Endothelial cell of umbilical vein (primary cell): ENCODE data around the gene FAM229A. TPM values are rescaled to one million over a fixed set of nuclear protein-coding genes. Genes with fewer than 3 reads are reported as not detected.

Source experiments
- BruUV-seq: library from RNA; stranded (reverse); fragments of 400-500 nt; replicated peaks from 2 replicates; lab custom pipeline; 2021; lab: Mats Ljungman, UMichigan
- CTCF ChIA-PET: fragments of 300-600, 350-600 bp; sonication (Branson Sonifier 250); formaldehyde crosslinking; loops from one replicate; lab custom pipeline; 2021; ENCODE audit warnings: antibody characterized with exemption, inconsistent platforms; lab: Charles Lee
- POLR2A ChIA-PET: fragments of 300-600, 350-600 bp; sonication (Branson Sonifier 250); formaldehyde crosslinking; loops from one replicate; lab custom pipeline; 2021; ENCODE audit warnings: antibody characterized with exemption, inconsistent platforms; lab: Charles Lee
- DNase-seq: peaks from one replicate; pipeline ENCODE4 v3.0.0-alpha.2; 2011; ENCODE audit warnings: low read depth, low spot score
- FAIRE-seq: peaks from 2 replicates; lab custom pipeline; 2011; peaks lifted over from hg19 to GRCh38; lab: Jason Lieb, UNC
- H2AFZ ChIP-seq: 2 replicates; pipeline ENCODE4 v1.6.0; 2012; ENCODE audit warnings: low read depth, low read length, control low read depth, inconsistent platforms
- H3K27ac ChIP-seq: 2 replicates; pipeline ENCODE4 v1.5.1; 2011; ENCODE audit warnings: low read depth, mild to moderate bottlenecking, control low read depth, low read length, moderate library complexity; ENCODE audit not compliant: insufficient read depth
- H3K27me3 ChIP-seq, 2 experiments: 2 replicates each; pipeline versions ENCODE4 v1.6.0 to v1.6.1; 2011; ENCODE audit warnings: low read length in 2 of 2, mixed read lengths in 1 of 2; ENCODE audit not compliant: control insufficient read depth in 2 of 2, insufficient read depth in 2 of 2
- H3K36me3 ChIP-seq, 2 experiments: 2 replicates in 1 of 2; 3 replicates in 1 of 2; pipeline ENCODE4 v1.5.1; 2011; ENCODE audit warnings: low read length in 2 of 2, mild to moderate bottlenecking in 1 of 2, moderate library complexity in 1 of 2; ENCODE audit not compliant: control insufficient read depth in 2 of 2, insufficient read depth in 2 of 2; ENCODE audit errors: extremely low read depth in 1 of 2
- H3K4me1 ChIP-seq: 3 replicates; pipeline ENCODE4 v1.5.1; 2011; ENCODE audit warnings: mild to moderate bottlenecking, low read length; ENCODE audit not compliant: control insufficient read depth, insufficient read depth; ENCODE audit errors: extremely low read depth
- H3K4me2 ChIP-seq: 2 replicates; pipeline ENCODE4 v1.6.1; 2011; ENCODE audit warnings: low read length, control low read depth, mixed read lengths; ENCODE audit not compliant: insufficient read depth
- H3K4me3 ChIP-seq, 3 experiments: fragments of 200-600 bp in 1 of 3; sonication (generic), shearing (Covaris generic) in 1 of 3; replicated peaks in 1 of 3; 2 replicates each; pipeline ENCODE4 v1.5.1; 2011 to 2016; ENCODE audit warnings: control low read depth in 3 of 3, low read length in 3 of 3, mild to moderate bottlenecking in 2 of 3, inconsistent platforms in 1 of 3, low read depth in 1 of 3, moderate library complexity in 1 of 3; ENCODE audit not compliant: insufficient read depth in 1 of 3
- H3K79me2 ChIP-seq: 2 replicates; pipeline ENCODE4 v1.6.0; 2012; ENCODE audit warnings: low read length, inconsistent platforms; ENCODE audit not compliant: control insufficient read depth, insufficient read depth
- H3K9ac ChIP-seq: replicated peaks from 2 replicates; pipeline ENCODE3; 2011; ENCODE audit warnings: low read length, control low read depth; ENCODE audit not compliant: insufficient read depth; ENCODE audit errors: extremely low read depth
- H3K9me1 ChIP-seq: replicated peaks from 3 replicates; pipeline ENCODE4 v1.6.0; 2011; ENCODE audit warnings: mild to moderate bottlenecking, low read length; ENCODE audit not compliant: control insufficient read depth, insufficient read depth; ENCODE audit errors: extremely low read depth
- H3K9me3 ChIP-seq: replicated peaks from 2 replicates; pipeline ENCODE4 v1.5.1; 2012; ENCODE audit warnings: low read length, inconsistent platforms; ENCODE audit not compliant: control insufficient read depth, insufficient read depth
- H4K20me1 ChIP-seq: replicated peaks from 2 replicates; pipeline ENCODE3; 2011; ENCODE audit warnings: mild to moderate bottlenecking, low read length; ENCODE audit not compliant: control insufficient read depth, insufficient read depth; ENCODE audit errors: extremely low read depth
- EZH2 ChIP-seq: IDR thresholded peaks from 2 replicates; pipeline ENCODE4 v1.6.1; 2012; ENCODE audit warnings: borderline replicate concordance, low read depth, mild to moderate bottlenecking, moderate library complexity, low read length, inconsistent platforms; ENCODE audit not compliant: severe bottlenecking
- FOS ChIP-seq: IDR thresholded peaks from 2 replicates; pipeline ENCODE4 v1.6.1; 2011; ENCODE audit warnings: mild to moderate bottlenecking, low read length, moderate library complexity, borderline replicate concordance; ENCODE audit not compliant: insufficient read depth
- GATA2 ChIP-seq: IDR thresholded peaks from 2 replicates; pipeline ENCODE4 v1.7.0; 2011; ENCODE audit warnings: low read depth, mild to moderate bottlenecking, moderate library complexity, mixed read lengths, low read length; ENCODE audit not compliant: insufficient read length, insufficient read depth
- JUN ChIP-seq: IDR thresholded peaks from 2 replicates; pipeline ENCODE4 v1.6.1; 2011; ENCODE audit warnings: borderline replicate concordance, low read depth; ENCODE audit not compliant: insufficient read length, insufficient read depth
- MYC ChIP-seq: IDR thresholded peaks from one replicate; pipeline ENCODE4 v1.6.1; 2011; ENCODE audit warnings: mild to moderate bottlenecking, low read depth, low read length
- POLR2A ChIP-seq: IDR thresholded peaks from 2 replicates; pipeline ENCODE4 v1.6.1; 2012; ENCODE audit warnings: low read depth, mild to moderate bottlenecking, control low read depth, low read length
- POLR2AphosphoS5 ChIP-seq: IDR thresholded peaks from 2 replicates; pipeline ENCODE4 v1.6.1; 2012; ENCODE audit warnings: low read depth, mild to moderate bottlenecking, control low read depth, low read length, moderate library complexity; ENCODE audit not compliant: insufficient read depth
- dilution Hi-C: fragments of 300-500 bp; cut with MboI; formaldehyde crosslinking; loops from one replicate; pipeline ENCODE4 v1.15.0; 2019; ENCODE audit warnings: low sequenced_read_pairs; ENCODE audit not compliant: extremely low pct_ligation_motif_present
- intact Hi-C: fragments of 100-400 bp; cut with micrococcal nuclease; formaldehyde crosslinking; loops from one replicate; pipeline ENCODE4 v1.10.0; 2022
- polyA plus RNA-seq, 4 experiments: library from polyadenylated mRNA; depleted of rRNA in 3 of 4; stranded (reverse) in 3 of 4; unstranded in 1 of 4; fragments of >200 nt; gene quantifications; 2 replicates each; pipeline versions ENCODE4 v1.2.1 to v1.2.3, GENCODE V29; 2011 to 2012; ENCODE audit warnings: missing spikeins in 1 of 4
- total RNA-seq: library from RNA; stranded (reverse); gene quantifications from 2 replicates; pipeline ENCODE4 v1.2.3, GENCODE V29; 2021
- TF ChIP-seq, protein P1 (sequence below), 2 donors: IDR thresholded peaks; 1 replicate in 1 of 2; 2 replicates in 1 of 2; pipeline ENCODE4 v1.5.1; 2011; ENCODE audit warnings: low read length in 2 of 2, mild to moderate bottlenecking in 2 of 2, moderate library complexity in 2 of 2, control low read depth in 1 of 2, inconsistent platforms in 1 of 2, low read depth in 1 of 2; ENCODE audit not compliant: insufficient read depth in 1 of 2; ENCODE audit errors: extremely low read depth in 1 of 2
- TF ChIP-seq, protein P2 (sequence below): IDR thresholded peaks from 2 replicates; pipeline ENCODE4 v1.6.1; 2011; ENCODE audit not compliant: insufficient read depth, insufficient read length

The FAM229A gene
- total and polyA plus RNA-seq, 2 donors (not counting 3 experiments of a cell fraction or from before 2014, with no cell fraction given): 8.9 to 11.6 TPM

DNA sequence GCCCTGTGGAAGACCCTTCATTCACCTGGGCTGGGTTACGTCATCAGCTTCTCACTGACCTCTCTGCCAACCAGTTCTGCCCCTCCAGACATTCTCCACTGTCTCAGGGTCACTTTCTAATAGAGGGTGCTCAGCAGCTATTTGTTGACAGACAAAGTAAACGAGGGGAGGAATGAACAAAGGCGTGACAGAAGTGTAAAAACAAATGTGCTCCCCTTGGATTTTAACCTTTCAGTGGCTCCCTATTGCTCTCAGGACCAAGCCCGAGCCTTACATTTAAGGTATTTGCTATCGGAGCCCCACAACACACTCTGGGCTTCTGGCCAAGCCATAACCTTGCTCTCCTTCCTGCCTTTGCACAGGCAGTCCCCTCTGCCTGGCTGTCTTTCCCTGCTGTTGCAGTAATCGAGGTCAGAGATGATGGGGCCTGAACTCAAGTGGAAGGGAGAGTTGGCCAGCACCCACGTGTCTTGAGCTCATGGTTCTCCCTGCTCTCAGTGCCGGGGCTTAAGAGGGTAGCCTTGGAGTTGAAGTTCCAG, 16.9 kb downstream of the FAM229A start:
- dilution Hi-C loops: no loop called here
- CTCF ChIA-PET: interaction anchor here (1.5 to 2.4 kb wide), 4 partner anchors 10 to 129 kb away, joined by 4 to 10 read pairs (median 7); partner anchors contain the start of gene MARCKSL1
- peak; percentile 55 for FAIRE-seq

More for the DNA sequence above, 16.9 kb downstream of the FAM229A start:
- Histone ChIP-seq H3K9me1 (no peaks in the 10 kb centered on the region), H3K9ac (no peak overlapping the region), H3K36me3 (no peaks in the 10 kb centered on the region), H3K27me3 (no peaks in the 10 kb centered on the region), H3K9me3 (no peaks in the 10 kb centered on the region), H3K79me2 (no peaks in the 10 kb centered on the region), H4K20me1 (no peaks in the 10 kb centered on the region), H2AFZ (no peak overlapping the region), H3K27ac (no peak overlapping the region), H3K4me2 (no peak overlapping the region), H3K4me3 (no peak overlapping the region), H3K4me1 (peaks cover 22% of the 10 kb centered on the region)
- POLR2A ChIA-PET: interaction anchor here (1.1 to 5.0 kb wide), 2 partner anchors 9 to 272 kb away, joined by 3 to 40 read pairs; partner anchors contain the start of gene MARCKSL1
- peak; percentile 56 for DNase-seq
- BruUV-seq: no TSS peak
- intact Hi-C loops: no loop called here
- TF ChIP-seq FOS (no peak), JUN (no peak), EZH2 (no peak), MYC (no peak), POLR2AphosphoS5 (no peak), GATA2 (no peak), POLR2A (no peak)
- TF ChIP-seq, protein P1, sequence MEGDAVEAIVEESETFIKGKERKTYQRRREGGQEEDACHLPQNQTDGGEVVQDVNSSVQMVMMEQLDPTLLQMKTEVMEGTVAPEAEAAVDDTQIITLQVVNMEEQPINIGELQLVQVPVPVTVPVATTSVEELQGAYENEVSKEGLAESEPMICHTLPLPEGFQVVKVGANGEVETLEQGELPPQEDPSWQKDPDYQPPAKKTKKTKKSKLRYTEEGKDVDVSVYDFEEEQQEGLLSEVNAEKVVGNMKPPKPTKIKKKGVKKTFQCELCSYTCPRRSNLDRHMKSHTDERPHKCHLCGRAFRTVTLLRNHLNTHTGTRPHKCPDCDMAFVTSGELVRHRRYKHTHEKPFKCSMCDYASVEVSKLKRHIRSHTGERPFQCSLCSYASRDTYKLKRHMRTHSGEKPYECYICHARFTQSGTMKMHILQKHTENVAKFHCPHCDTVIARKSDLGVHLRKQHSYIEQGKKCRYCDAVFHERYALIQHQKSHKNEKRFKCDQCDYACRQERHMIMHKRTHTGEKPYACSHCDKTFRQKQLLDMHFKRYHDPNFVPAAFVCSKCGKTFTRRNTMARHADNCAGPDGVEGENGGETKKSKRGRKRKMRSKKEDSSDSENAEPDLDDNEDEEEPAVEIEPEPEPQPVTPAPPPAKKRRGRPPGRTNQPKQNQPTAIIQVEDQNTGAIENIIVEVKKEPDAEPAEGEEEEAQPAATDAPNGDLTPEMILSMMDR (IDR thresholded peaks at IDR 0.05; ENCODE audit: extremely low read depth in 1 of 2, insufficient read depth in 1 of 2, low read depth in 1 of 2, low read length in 2 of 2): no peak
- TF ChIP-seq, protein P2, sequence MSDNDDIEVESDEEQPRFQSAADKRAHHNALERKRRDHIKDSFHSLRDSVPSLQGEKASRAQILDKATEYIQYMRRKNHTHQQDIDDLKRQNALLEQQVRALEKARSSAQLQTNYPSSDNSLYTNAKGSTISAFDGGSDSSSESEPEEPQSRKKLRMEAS: no peak
